Effector CD4-positive, alpha-beta T cell (primary cell): ENCODE data around the gene CD300E. TPM values are rescaled to one million over a fixed set of nuclear protein-coding genes. Genes with fewer than 3 reads are reported as not detected.
A peak's percentile ranks its signal among the peaks of the same experiment; 100 is the strongest.
"Not testable (repeated sequence)": the region's sequence is repeated elsewhere in the genome, so short reads cannot be mapped to it uniquely, and the experiment has no call there.

Experiments
- DNase-seq: peaks from one replicate; pipeline ENCODE4 v3.0.0-alpha.2; 2020
- total RNA-seq: gene quantifications from one replicate; lab custom pipeline; 2026; lab: John Stamatoyannopoulos, UW

The CD300E gene, protein sequence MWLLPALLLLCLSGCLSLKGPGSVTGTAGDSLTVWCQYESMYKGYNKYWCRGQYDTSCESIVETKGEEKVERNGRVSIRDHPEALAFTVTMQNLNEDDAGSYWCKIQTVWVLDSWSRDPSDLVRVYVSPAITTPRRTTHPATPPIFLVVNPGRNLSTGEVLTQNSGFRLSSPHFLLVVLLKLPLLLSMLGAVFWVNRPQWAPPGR
- not detected for total RNA-seq

DNA sequence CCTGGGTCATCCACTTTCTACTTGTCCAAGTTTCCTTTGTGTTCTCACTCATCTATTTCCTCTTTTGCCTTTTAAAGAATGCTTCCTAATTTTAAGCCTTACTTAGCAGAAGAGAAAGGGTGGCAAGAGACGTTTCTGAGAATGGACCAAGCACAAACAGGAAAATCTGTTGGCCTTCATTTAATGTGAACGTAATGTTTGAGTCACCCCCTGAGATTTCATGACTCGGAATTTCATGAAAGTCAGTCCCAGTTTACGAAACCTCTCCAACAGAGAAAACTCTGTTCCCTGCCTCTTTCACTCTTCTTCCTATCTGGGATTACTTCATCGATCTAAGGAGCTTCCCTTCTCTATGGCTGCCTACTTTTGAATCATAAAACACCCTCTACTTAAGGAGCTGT is at the start of gene CD300E:
CD300E (minus strand) TSS at position 46 of the 401 bp plus-strand sequence. CDS start 117 bp downstream, outside the sequence.
- no peak for DNase-seq

DNA sequence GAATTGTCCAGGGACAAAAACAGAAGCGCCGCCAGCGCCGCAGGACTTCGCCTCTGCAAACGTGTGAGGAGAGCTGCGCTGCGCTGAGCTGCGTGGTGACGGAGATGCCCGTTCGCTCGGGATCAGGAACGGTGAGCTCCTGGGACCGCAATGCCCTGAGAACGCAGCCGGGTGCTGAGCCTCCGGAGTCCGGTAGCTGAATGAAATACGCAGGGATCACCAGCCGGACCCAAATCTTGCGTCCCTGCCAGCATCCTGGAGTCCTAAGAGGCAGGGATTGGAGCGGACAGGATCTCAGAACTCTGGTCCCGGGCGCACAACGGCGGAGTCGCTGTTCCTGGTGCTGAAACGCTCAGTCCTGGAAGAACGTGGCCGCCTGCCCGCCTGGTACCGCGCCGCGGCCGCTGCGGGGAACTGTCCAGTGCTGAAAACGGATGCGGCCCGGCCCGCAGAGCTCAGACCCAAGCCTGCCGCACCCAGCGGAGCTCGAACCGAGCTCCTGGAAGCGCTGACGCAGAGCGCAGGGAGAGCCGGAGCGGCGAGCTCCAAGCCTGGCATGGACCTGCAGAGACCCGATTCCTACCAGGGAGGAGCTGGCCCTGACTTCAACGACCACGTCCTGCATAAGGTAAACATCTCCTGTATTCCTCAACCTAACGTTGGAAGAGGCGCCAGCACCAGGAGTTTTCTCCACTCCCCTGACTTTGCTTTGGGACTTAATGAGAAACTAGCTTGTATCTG is 47.7 kb upstream of the CD300E start:
- DNase-seq, result peak; percentile 58

DNA sequence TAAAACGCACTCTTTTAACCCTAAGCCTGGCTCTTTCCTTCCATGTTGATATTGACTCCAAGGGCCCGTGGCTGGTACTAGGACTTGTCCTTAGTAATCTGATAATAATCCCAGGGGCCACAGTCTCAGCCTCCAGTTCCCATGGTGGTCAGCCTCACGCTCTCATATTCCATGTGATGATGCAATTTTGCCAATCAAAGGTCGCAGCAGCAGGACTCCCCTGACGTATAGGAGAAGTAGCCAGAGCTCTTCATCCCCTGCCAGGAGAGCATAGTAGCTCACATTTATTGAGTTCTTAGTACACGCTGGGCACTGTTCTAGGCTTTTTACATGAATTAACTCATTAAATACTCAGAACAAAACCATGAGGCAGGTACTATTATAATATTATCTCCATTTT is 46.8 kb upstream of the CD300E start:
- no peak for DNase-seq

DNA sequence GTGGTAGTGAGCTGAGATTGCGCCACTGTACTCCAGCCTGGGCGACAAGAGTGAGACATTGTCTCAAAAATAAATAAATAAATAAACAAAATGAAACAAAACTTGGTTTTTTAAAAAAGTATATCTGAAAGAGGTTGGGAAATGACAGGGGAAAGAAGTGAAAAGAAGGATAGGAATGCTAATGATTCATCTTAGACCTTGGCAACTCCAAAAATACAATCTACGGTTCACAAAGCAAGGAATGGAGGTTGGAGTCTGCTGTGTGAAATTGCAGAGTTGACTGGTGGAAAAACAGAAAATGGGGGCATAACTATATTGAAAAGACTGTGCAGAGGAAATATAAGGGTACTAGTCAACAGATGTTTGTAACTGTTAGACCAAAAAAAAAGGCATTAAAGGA is 40.0 kb upstream of the CD300E start:
- no peak for DNase-seq

DNA sequence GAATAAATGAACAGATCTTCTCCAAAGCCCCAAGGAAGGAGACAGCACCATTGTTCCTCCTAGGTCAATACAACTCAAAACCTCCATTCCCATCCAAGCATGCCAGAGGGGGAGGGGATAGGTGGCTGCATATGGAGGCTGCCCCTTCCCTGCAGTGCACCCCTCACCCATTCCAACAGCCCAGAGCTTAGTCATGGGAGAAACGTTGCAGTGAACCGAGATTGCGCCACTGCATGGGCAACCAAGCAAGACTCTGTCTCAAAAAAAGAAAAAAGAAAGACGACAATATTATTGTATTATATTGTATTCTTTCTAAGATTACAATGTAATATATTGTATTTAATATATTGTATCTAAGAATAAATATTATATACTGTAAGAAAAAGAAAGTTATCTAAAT is 36.4 kb upstream of the CD300E start:
- no peak for DNase-seq

DNA sequence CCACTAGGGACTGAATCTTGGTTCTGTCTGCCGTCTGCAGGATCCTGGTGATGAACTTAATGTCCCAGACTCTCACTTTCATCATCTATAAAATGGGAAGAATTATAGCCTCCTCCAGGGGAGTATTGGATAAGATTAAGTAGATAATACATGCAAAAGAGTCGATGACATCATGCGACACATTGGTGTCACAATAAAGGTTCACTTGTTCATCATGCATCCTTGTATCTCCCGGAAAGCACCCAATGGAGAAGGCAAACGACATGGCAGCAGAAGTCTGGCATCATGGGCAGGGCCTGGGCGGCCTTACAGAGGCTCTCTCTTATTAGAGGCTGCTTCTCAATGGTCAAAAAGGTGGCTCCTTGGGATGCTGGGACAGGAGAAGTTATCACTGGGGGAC is 35.1 kb upstream of the CD300E start:
- DNase-seq, result no peak

DNA sequence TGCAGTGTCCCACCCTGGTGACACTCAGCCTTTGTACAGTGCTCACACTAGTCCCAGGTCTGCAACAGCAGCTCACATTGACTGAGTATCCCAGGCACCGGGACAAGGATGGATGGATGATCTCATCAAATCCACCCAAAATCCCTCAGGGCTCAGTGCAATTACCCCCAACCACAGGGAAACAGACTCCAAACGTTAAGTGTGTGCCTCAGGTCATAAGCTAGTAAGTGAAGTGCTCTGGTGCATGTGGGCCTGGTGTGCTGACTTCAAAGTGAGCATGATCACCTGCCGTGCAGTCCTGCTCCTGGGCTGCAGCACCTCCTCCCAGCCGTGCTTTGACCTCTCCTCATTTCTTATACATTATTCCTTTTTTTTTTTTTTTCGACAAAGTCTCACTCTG is 31.2 kb upstream of the CD300E start:
- no peak for DNase-seq

DNA sequence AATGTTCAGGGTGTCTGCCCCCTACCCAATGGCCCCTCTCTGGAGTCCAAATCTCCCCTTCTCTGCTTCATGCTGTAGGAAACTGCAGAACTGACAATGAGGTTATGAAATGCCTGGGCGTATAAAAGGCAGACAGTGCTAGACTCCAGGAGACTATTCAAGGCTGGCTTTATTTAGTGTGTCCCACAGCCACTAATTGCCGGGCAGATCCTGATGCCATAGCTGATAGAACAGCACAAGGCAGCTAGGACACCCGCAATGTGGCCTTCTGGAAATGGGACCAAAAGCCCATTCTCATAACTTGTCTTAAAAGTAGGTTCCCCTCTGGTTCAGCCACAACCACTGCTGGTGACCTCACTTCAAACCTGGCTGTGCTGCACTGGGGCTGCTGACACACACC is 28.5 kb upstream of the CD300E start:
- no peak for DNase-seq

DNA sequence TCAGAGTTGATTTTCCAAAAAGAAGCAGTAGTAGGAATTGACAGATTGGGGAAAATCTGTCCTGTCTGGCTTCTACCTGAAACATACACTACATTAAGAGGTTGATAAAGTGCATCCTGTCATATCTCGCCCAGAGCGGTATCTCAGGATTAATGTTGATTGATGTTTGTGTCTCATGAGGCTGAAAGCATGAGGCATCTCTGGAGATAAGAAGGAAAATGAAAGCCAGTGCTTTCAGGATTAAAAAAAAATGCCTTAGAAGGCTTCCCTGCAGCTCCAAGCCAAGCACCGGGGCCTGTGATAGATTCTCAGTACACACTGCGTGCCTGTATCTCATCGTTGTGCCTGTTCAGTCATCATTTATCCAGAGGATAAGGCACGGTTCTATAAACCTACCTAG is 26.4 kb upstream of the CD300E start:
- DNase-seq, result no peak

DNA sequence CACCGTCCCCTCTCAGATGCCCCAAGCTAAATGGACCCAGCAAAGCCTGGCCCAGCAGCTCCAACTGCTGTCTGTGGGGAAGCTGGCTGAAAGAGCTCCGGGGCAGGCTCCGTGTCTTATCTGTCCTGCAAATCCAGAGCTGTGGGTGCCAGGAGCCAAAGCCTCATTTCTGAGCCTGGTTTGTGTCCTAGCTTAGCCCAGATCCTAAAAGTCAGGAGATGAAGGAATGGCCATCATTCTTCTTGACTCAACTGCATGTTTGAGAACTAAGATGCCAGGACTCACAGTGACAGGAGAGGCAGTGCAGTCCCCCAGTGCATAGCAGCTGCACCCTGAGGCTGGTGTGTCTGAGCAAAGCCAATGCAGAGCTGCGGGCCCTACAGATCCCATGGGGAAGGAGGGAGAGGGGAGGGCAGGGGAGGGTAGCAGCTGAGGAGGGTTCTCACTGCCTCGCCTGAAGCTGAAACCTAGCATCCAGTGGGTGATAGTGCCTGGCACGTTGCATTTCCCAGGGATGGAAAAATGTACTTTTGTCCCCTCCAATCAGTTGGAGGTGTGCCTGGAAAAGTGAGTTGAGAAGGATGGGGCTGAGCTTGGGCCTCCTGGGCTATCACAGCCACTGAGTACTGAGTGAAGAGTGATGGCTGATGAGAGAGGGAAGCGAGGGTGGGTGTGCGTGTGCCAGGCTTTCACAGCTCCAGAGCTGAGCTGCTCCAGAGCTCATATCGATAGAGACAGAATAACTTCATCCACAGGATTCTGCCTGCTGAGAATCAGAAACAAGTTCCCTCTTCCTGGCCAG is 24.5 kb upstream of the CD300E start:
- no peak for DNase-seq

DNA sequence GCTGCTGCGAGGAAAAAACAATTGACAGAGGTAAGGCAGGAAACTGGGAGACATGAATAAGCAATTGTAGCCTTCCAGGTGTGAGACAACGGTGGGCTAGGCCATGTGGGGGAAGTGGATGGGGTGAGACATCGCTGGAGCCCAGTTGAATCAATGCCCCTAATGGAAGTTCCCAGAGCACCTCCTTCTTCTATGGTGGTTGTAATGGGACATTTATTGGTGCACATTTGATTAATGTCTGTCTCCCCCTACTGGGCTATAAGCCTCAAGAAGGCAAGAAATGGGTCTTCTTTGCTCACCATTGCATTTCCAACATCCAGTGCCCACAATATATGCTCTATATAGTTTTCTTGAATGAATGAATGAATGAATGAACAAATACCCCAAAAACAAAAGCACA is 22.7 kb upstream of the CD300E start:
- DNase-seq, result no peak

DNA sequence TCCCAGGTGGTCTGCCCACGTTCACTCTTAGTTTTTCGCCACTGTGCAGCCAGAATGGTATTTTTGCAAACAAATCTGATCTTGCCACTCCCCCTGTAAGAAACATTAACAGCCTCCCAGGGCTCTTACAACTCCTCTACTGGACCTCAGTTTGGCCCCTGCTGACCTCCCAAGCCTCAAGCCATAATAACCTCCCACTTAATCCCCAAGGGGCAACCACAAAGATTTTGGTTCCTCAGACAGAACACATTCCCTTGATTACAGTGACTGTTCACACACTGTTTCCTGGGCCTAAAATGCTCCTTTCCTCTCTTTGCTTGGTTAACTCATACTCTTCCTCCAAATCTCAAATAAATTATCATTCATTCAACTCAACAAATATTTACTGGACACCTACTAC is 21.5 kb upstream of the CD300E start:
- no peak for DNase-seq

DNA sequence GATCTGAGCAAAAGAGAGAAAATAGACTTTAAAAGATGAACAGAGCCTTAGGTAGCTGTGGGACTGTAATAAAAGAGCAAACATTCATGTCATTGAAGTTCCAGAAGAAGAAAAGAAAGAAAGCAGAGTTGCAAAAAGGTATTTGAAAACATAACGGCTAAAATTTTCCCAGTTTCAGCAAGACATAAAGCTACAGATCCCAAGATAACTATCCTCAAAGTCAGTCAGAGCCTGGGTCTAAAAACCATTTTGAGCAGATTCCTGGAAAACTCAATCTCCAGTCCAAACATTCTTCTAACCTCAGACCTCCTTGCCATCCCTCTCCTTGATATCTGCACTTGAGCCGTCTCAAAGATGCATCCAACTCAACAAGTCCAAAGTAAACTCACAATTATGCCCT is 20.9 kb upstream of the CD300E start:
- DNase-seq, result no peak

DNA sequence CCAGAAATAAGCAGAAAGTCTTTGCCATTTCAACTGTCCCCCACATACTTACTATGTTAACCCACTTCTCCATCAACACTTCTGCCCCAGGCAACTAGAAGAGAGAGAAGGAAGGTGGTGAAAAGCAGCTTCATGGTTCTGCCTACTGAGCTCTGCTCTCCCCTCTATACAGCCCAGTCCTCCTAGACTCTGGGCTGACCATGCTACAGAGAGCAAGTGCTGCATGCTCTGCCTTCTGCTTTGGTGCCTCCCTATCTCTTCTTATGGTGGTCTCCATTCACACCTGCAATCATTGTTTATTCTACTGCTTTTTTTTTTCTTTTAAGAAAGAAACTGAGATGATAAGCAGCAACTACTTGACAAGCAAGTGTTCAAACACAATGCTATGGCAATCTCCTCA is 20.3 kb upstream of the CD300E start:
- no peak for DNase-seq

DNA sequence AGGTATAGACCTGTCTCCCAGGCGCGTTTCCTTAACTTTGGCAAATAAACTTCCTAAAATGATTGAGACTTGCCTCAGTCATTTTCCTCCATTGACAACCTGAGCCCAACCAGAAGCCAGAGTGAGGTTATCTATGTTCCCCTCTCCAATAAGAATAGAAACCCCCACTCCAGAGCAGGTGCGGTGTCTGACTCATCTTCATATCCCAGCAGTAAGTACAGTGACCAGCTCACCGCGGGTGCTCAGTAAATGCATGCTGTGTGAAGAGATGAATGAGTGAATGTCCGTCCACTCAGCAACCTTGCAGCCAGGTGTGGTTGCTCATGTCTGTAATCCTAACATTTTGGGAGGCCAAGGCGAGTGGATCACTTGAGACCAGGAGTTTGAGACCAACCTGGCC is 19.5 kb upstream of the CD300E start:
- DNase-seq, result no peak

DNA sequence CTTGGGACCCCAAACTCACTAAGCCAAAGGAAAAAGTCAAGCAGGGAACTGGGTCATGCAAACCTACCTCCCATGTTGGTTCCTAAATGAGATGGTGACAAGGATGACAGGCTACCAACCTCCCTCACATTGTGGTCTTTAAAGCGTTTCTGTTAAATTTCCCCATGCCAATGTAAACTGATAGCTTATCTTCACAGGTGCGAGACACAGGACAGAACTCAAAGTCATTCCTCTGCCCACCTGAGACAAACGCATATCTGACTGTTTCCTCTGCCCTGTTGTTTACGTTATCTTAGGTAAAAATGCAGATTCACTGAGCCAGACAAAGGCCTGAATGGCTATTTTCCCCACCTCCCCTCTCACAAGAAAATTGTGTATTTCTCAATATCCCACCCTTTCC is 19.0 kb upstream of the CD300E start:
- no peak for DNase-seq

DNA sequence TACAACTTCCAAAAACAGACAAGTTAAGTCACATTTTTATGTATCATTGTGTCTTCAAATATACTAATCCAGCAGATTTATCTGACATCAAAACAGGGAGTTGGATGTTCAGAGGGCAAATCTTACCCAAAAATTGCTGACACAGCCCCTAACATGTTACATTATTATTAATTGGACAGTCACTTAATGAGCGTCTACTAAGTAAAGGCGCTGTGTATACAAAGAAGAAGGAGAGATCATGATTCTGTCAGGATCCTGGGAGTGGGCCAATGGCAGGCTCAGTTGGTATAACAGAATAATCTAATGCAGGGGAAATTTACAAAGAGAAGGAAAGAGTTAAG is 18.4 kb upstream of the CD300E start:
- no peak for DNase-seq

DNA sequence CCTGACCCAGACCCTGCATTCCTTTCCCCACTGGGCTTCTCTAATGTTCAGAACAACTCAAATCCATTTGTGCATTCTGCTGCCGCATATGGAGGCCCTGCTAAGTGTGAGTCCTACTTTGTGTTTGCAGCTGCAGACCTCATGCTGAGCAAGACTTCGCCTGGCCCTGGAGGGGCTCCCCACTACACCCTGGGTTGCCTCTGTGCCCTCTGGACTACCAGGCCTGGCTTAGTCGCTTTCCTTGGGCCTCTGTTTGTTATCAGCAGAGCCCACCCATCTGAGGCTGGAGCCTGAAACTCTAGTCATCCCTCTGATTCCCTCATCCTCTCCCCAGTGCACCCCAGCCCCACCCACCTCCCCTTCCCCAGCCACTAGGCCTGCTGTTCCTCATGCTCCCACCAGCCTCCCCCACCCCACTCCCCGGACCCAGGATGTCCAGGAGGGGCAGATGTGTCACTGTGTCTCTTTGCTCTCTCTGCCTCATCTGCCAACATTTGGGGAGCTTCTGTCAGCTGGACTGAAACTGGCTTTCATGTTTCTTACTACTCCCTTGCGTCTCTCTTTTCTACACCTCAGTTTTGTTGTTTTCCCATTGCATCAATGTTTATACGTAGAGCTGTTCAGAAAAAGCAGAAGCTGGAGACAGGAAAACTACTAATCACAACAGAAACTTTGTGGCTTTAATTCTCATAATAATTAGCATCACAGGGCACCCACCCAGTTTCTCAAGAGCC is 17.9 kb upstream of the CD300E start:
- no peak for DNase-seq

DNA sequence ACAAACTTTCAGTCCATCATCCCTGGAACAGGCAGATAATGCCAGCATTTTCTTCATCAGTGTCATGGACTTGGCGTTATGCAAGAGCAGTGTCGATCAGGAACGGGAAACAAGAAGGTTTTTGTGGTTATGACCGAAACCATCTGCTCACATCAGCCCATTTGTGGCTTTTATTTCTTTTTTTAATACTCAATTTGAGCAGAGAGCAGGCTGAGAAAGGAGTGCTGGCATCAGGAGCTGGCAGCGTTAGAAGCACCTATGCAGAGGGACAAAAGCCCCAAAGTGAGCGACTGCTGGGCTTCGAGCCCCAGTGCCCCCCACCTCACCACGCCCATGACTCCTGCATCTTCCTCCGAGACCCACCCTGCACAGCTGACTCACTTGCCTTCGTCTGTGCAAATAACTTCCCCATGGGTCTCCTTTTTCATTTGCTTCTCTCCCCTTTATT is 16.2 kb upstream of the CD300E start:
- no peak for DNase-seq

DNA sequence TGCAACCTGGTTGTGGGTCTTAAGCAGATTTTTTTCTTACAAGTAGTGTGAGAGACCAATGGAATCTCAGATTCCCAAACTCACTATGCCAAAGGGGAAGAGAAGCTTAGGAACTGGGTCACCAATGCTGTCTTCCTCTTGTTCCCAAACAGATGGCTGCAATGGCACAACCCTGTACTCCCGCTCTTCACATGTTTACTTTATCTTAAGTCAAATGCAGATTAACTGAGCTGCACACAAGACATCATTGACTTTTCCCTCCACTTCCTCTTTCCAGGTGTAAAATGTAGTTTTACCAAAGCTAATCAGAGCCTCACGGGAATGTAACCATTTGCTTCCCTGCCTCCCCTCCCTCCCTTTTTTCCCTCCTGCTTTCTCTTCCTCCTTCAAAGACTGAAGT is 14.4 kb upstream of the CD300E start:
- no peak for DNase-seq

DNA sequence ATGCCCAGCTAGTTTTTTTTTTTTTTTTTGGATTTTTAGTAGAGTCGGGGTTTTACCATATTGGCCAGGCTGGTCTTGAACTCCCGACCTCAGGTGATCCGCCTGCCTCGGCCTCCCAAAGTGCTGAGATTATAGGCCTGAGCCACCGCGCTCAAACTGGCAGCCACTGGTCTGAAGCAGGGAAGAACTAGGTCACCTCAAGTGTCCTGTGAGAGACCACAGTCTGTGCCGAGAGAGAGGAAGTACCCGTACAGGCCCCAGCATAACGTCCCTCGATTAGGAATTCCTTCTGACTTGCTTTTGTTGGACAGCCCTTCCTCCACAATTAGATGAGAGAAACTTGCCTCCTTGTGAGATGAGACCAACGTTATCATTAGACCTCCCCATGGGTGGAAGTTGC is 13.7 kb upstream of the CD300E start:
- no peak for DNase-seq

DNA sequence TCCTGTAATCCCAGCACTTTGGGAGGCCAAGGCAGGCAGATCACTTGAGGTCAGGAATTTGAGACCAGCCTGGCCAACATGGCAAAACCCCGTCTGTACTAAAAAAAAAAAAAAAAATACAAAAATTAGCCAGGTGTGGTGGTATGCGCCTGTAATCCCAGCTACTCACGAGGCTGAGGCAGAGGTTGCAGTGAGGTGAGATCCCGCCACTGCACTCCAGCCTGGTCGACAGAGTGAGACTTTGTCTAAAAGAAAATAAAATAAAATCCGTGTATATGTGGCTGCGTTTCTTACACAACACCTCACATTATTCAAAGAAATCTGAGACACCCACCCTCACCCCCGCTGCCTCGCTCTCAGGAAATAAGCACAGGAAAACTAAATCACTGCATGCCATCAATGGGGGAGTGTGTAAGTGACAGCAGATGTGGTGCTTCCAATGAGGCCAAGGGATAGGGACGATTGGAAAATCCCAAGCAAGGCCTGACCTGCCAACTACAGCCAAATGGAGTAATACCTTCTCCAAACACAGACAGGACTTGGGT is 13.1 kb upstream of the CD300E start:
- not testable (repeated sequence) for DNase-seq

DNA sequence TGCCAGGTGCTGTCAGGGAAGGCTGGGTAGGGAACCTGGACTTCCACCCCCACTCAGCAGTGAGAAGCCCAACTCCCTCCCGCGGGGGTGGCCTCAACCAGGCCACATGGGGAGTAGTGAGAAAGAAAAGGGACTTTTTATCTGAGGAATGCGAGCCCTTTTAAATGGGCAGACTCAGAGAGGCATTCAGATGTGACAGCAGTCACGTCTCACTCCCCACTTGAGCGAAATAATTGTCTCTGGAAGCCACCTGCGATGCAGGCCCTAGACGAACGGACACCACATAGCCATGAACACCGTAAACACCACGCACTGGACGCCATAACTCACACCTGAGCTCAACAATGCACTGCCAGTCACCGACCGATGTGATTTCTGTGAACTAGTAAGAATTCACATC is 11.9 kb upstream of the CD300E start:
- no peak for DNase-seq
